Measurements from ENCODE around the gene SEMA4D. TPM values are rescaled to one million over a fixed set of nuclear protein-coding genes. Genes with fewer than 3 reads are reported as not detected.

SEMA4D gene
- total RNA-seq, 1 donor from 2014 or later: 13.5 TPM

DNA sequence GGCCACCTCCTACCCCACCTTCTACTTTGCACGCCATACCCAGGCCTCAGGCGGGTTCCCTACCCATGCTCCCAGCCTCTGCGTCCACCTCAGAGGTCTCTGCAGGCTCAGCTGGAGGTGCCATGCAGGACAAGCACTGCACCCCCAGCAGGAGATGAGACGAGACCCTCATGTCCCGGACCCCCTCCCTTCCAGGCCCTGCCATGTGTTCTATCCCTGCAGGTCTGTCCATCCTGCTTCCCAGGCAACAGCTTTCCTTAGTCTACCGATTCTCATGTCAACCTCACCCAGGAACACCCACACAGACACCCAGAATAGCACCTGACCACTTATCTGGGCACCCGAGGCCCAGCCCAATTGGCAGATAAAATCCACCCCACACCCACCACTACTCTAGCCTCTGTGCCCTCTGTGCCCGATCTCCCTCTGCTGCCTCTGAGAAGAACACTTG lies 52.1 kb downstream of the SEMA4D start:
- Histone ChIP-seq H3K27ac (no peak overlapping the region), H3K27me3 (no peaks in the 10 kb centered on the region), H3K9me3 (no peaks in the 10 kb centered on the region), H3K4me1 (no peaks in the 10 kb centered on the region), H3K4me3 (no peak overlapping the region), H3K36me3 (no peaks in the 10 kb centered on the region)
- intact Hi-C loops (cut with DNase I): no loop called here
- TF ChIP-seq, protein P1, sequence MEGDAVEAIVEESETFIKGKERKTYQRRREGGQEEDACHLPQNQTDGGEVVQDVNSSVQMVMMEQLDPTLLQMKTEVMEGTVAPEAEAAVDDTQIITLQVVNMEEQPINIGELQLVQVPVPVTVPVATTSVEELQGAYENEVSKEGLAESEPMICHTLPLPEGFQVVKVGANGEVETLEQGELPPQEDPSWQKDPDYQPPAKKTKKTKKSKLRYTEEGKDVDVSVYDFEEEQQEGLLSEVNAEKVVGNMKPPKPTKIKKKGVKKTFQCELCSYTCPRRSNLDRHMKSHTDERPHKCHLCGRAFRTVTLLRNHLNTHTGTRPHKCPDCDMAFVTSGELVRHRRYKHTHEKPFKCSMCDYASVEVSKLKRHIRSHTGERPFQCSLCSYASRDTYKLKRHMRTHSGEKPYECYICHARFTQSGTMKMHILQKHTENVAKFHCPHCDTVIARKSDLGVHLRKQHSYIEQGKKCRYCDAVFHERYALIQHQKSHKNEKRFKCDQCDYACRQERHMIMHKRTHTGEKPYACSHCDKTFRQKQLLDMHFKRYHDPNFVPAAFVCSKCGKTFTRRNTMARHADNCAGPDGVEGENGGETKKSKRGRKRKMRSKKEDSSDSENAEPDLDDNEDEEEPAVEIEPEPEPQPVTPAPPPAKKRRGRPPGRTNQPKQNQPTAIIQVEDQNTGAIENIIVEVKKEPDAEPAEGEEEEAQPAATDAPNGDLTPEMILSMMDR (IDR thresholded peaks at IDR 0.05): no peak
- no peak for DNase-seq (ENCODE audit: low spot score in 2 of 2)

DNA sequence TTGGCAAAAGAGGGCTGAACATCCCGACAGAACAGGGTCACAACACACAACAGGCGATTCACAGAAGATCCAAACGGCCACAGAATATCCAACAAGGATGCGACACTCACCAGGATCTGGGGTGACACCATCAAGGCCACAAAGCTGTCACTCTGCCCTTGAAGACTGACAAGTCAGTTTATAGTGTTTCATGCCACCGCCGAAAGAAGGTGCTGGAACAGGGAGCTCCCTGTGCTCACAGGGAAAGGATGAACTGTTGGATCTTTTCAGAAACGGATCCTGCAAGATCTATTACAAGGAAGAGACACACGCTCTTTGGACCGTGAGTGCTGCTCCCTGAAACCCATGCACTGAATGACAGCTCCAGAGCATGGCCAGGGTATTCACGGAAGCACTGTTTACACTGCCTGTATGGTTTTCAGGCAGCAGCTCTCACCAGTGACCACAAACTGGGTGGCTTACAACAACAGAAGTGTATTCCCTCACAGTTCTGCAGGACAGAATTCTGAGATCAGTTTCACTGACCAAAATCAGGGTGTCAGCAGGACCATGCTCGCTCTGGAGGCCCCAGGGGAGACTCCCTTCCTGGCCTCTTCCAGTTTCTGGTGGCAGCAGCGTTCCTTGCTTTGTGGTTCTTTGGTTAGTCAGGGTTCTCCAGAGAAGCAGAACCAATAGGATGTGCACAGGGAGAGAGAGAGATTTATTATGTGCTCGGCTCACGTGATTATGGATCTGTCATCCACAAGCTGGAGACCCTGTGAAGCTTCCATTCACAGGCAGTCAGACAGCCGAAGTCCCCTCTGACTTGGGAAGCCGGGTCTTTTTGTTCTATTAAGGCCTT lies 52.8 kb downstream of the SEMA4D start:
- H3K36me3 ChIP-seq: no peaks in the 10 kb centered on the region
- H3K4me1 ChIP-seq: no peaks in the 10 kb centered on the region
- TF ChIP-seq, protein P1 (IDR thresholded peaks at IDR 0.05): no peak
- H3K27me3 ChIP-seq: no peaks in the 10 kb centered on the region
- H3K4me3 ChIP-seq: no peak overlapping the region
- no peaks in the 10 kb centered on the region for H3K9me3 ChIP-seq
- no peak overlapping the region for H3K27ac ChIP-seq
- intact Hi-C loops (cut with DNase I): no loop called here
- DNase-seq (ENCODE audit: low spot score in 2 of 2): no peak

DNA sequence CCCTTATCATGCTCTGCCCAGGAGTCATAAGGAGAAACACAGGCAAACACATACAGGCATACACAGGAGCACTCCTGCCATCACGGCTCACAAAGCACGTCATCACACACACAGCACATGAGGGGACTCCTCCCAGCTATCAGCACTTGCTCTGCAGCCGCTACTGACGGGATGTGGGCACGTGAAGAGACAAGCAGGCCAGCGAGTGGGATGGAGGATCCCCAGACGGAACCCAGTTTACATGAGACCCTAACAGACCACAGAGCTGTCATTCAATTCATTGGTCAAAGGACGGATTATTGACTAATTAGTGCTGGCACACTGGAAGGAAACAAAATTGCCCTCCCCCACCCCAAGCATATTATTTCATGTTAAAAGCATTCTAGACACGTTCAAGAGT lies 53.6 kb downstream of the SEMA4D start:
- intact Hi-C loops (cut with DNase I): no loop called here
- TF ChIP-seq, protein P1 (IDR thresholded peaks at IDR 0.05): no peak
- Histone ChIP-seq H3K9me3 (no peaks in the 10 kb centered on the region), H3K4me1 (no peaks in the 10 kb centered on the region), H3K36me3 (no peaks in the 10 kb centered on the region), H3K4me3 (no peak overlapping the region), H3K27me3 (no peaks in the 10 kb centered on the region), H3K27ac (no peak overlapping the region)
- no peak for DNase-seq (ENCODE audit: low spot score in 2 of 2)

DNA sequence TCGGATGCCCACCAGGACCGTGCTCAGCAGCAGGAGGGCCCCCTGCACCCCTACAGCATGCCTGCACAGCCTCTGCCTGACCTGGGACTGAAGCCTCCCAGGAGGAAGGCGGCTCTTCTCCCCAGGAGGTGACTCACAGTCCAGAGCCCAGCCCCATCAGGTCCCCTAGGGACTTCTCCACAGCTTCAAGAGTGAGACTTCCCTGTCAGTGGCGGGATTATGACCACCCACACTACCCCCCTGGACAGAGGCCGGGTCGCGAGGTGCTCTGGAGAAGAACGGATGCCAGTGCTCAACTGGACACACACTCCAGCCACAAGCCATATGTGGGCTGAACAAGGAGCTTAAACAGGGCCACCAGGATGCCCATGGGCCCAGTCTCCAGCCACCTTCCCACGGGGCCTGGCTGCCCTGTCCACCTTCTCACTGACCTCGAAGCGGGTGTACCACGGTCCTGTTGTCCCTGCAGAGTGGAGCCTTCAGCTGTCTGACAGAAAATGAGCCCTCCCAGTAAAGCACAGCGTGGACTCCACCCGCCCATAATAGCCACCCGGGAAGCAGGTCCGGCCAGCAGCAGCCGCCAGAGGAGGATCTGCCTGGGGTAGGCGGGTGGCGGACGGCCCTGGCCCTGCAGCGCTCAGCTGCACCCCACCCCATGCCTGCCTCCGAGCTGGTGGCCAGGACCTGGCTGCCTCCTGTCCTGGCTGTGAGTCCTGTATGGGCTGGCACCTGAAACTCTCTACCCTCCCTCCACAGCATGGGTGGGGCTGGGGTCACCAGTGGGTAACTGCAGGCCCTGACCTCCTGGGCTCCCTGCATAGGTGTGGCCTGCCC lies 54.7 kb downstream of the SEMA4D start:
- no peaks in the 10 kb centered on the region for H3K36me3 ChIP-seq
- H3K4me3 ChIP-seq: no peak overlapping the region
- no peaks in the 10 kb centered on the region for H3K27me3 ChIP-seq
- H3K4me1 ChIP-seq: no peaks in the 10 kb centered on the region
- intact Hi-C loops (cut with DNase I): no loop called here
- TF ChIP-seq, protein P1 (IDR thresholded peaks at IDR 0.05): no peak
- no peak for DNase-seq (ENCODE audit: low spot score in 2 of 2)
- no peak overlapping the region for H3K27ac ChIP-seq
- no peaks in the 10 kb centered on the region for H3K9me3 ChIP-seq

DNA sequence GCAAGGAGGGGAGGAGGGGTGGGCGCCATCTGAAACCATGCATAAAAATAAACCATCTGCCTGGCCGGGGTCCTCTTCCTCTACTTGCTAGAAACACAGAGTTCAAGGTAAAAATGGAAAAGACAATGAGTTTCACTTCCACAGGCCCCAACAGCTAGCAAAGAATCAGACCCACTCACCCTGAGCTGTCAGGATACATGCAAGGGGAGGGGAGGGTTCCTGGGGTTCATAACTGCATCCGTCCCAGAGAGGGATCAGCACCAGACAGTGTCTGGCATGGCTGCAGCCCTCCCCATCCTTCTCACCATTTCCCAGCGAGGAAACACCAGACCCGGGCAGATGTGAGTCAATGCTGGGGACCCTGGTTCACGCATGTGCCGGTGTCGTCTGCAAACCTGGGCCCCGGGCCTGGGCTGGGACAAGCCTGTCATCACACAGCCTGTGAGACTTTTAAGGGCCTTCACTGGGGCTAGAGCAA lies 55.4 kb downstream of the SEMA4D start:
- Histone ChIP-seq H3K27ac (no peak overlapping the region), H3K4me1 (no peaks in the 10 kb centered on the region), H3K36me3 (no peaks in the 10 kb centered on the region), H3K4me3 (no peak overlapping the region), H3K9me3 (no peaks in the 10 kb centered on the region), H3K27me3 (no peaks in the 10 kb centered on the region)
- intact Hi-C loops (cut with DNase I): no loop called here
- DNase-seq (ENCODE audit: low spot score in 2 of 2): no peak
- TF ChIP-seq, protein P1 (IDR thresholded peaks at IDR 0.05): no peak

Measured in ascending aorta (tissue), 2 donors.